ENCODE data around the gene GAS2L2.

- no peak for TF ChIP-seq CTCF (IDR thresholded peaks at IDR 0.05)
- no peak for TF ChIP-seq EZH2 (IDR thresholded peaks at IDR 0.05; ENCODE audit: borderline replicate concordance, insufficient read depth, low read depth, low read length, poor library complexity, severe bottlenecking)
These were observed 54.2 kb downstream of the GAS2L2 start for GRCh38 chr17:35698800-35699199.
